ENCODE data around the gene FRMD4A.

DNA sequence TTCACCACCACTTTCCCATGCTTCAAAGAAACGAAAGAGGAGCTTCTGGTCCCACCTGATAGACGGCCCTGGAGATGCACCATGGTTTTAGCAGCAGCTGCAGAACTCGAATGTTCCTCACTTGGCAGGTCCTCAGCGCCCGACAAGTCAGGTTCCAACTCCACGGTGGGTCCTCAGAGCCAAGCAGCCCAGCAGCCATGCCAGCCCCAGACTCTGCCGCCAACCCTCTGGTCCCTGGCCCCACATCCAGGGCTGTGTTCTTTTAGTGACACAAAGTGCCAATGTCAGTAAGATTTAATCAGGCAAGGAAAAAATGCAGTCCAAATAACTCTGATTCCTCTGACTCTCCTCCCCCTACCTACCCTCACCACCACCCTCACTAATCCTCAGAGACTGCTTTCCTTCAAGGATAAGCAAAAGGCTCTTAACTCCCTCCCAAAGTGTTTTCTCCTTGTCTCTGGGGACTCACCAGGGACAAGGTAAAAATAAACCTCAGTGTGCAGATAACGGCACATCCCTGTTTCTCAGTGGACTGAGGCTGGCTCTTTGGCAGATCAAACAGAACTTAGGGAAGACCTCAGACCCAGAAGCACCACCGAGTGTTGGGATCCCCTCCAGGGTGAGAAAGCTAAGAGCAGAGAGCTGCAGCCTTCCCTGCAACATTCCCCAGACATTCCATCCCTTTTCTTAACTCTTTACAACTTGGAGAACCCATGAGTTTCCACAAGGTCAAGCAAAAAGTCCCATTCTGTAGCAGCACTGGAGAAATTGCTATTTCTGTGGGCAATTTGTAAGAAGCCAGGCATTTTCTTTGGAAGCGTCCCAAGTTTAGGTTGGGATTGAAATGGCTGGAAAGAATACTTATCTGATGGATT is 358.9 kb downstream of the FRMD4A start:
- TF ChIP-seq CTCF (IDR thresholded peaks at IDR 0.05; ENCODE audit: low read depth, low read length, poor library complexity, severe bottlenecking) (no peak), EZH2phosphoT487 (IDR thresholded peaks at IDR 0.05; ENCODE audit: borderline replicate concordance, low read length) (no peak)
